NCI-H187 (cell line): ENCODE results near the gene UXT.
"Not testable (repeated sequence)": the region's sequence is repeated elsewhere in the genome, so short reads cannot be mapped to it uniquely, and the experiment has no call there.

Experiments used
- DNase-seq, 2 experiments: peaks; one replicate each; lab custom pipeline; 2025; lab: John Stamatoyannopoulos, UW

UXT gene

DNA sequence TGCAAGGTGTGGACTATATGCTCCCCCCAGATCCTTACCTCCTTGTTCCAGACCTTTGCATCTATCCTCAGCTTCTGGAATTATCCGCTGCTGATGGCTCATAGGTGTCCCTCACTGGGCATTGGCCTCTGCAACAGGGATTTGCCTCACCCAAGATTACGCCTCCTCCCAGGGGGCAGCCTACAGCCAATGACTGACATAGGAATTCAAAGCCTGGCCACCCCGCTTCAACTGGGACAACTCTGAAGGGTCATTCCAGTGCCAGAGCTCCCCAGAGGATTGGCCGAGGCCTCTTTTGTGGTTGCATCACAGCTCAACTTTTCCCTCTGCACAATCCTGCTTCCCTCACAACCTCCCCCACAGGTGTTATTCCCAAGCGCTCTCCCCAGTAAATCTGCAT, 44.4 kb downstream of the UXT start:
- DNase-seq, result no peak

DNA sequence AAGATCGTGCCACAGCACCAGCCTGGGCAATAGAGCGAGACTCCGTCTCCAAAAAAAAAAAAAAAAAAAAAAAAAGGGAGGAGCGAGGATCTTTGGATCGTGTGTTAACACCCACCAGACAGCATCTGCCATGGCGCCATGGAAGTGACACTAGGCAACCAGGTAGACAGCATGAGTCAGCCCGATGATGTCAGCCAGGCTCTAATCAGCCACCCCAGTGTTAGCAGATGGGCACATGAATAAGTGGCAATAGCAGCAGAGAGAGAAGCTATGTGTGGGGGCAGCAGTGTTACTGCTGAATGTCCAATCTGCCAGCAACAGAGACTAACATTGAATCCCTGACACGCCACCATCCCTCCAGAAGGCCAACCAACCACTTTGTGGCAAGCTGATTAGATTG, 45.9 kb downstream of the UXT start:
- DNase-seq, result no peak

DNA sequence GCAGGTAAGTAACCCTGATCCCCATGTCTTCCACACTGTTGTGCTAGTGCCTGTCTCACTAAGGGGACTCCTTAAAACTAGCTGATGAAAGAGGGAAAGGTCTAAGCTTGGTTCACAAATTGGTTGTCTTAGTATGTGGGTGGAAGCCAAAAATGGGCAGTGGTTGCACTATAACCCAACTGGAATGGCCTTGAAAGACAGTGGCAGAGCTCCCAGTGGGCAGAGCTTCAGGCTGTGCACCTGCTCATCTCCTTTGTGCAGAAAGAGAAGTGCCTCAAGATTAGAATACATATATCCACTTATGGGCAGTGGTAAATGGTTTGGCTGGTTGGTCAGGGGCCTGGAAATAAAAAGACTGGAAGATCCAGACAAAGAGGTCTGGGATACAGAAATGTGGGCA, 46.6 kb downstream of the UXT start:
- no peak for DNase-seq

DNA sequence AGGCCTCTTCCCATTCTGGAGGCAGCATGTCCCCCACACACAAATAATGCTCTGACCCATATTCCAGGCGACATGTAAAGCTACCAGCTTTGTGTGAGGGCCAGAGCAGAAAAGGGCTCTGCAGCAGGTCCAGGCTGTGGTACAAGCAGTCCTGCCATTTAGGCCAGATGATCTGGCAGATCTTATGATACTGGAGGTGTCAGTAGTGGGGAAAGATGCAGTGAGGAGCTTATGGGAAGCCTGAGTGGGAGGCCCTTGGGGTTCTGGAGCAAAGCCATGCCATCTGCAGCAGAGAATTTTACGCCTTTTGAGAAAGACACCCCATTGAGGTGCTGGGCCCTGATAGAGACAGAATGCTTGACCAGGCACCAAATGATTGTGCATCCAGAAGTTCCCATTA, 47.1 kb downstream of the UXT start:
- DNase-seq, result no peak

DNA sequence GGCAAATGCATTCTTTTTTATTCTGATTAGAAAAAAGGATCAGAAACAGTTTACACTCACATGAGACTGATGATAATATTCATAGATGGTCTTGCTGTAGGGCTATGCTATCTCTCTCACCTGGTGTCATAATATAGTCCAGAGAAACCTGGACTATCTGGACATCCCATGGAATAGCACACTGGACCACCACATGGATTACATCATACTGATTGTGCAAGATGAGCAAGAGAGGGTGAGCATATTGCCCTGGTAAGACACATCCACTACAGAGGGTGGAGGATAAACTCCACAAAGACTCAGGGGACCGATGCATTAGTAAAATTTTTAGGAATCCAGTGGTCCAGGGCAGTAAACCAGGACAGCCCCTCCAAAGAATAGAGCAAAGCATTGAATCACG, 47.5 kb downstream of the UXT start:
- no peak for DNase-seq

DNA sequence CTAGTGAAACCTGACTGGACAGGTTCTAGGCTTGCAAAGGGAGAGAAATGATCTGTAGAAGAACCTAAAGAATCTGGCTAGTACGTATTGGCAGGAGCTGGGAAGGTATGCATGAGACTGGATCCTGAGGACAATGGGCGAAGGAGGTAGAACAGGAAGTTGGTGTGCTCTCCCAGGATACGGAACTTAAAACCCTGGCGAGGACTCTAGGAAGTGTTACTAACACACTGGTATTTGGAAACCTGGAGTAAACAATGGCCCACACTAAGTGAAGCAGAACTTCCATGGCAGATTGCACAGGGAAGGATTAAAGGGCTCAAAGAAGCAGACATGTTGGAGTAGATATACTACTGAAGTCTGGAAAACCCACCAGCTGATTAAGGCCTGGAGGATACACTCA, 48.5 kb downstream of the UXT start:
- no peak for DNase-seq

DNA sequence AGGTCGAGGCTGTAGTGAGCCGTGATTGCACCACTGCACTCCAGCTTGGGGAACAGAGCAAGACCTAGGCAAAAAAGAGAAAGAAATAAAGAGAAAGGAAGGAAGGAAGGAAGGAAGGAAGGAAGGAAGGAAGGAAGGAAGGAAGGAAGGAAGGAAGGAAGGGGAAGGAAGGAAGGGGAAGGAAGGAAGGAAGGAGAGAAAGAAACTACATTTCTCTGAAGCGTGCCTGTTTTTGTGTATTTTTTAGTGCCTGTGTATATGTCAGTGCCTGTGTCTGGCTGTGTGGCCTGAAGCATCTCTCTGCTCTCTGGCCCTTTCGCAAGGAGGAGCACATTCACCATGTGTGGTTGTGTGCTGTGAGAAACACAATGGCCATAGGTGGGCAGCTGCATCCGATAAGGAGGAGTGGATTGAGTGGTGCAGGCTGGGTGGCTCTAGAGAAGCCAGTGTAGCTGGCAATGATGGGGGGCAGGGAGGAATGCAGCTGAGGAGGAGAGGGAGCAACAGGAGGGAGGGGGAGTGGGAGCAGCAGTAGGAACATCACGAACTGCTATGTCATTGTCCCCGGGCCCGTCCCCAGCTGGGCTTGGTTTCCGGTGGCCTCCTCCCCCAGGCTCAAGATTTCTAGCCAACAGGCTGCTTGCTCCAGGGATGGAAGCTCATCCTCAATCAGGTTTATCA, 50.7 kb downstream of the UXT start:
- no peak for DNase-seq

DNA sequence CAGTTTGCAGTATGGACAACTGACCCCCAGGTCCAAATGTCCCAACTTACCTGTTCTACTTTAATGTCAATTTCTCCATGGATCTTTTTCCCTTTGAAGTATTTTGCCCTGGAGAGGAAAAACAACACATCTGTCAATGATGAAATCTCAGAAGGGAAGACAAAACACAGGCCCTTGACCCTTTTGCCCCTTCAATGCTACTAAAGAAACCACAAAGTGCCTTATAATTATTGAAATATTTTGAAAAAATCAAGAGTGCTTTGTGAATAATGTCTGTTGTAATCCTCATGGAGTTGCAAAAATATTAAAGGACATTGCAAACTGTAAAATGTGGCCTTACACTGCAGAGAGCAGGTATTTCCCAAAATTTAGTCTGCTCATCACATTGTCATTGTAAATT, 51.9 kb downstream of the UXT start:
- no peak for DNase-seq

DNA sequence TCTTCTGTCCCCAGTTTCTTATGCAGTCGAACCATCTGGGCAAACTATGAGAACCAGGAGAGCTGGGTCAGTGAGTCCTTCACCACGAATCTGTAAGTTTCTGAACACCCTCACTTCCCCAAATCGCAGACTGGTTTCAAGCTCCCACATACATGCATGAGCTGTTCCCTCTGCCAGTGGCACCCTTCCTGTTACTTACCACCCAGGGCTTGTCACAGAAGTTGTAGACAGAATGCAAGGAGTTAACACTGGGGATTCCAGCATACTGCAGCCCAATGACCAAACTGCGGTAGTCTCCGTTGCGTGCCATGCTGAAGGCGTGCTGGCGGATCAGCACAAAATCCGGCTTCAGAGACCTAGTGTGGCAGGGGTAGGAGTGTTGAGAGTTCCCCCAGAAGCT, 54.0 kb downstream of the UXT start:
- DNase-seq, result no peak

DNA sequence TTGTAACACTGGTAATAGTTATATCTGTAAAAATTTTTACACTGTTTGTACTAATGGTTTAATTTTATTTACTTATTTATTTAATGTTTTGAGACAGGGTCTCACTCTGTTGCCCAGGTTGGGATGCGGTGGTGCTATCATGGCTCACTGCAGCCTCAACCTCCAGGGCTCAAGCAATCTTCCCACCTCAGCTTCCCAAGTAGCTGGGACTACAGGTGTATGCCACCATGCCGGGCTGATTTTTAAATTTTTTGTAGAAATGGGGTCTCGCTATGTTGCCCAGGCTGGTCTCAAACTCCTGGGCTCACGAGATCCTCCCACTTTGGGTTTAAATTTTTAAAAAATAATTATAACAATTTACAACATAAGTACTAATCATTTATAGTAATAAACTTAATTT, 55.9 kb downstream of the UXT start:
- not testable (repeated sequence) for DNase-seq
